T-helper 1 cell treated with Interleukin-12 subunit alpha and Interleukin-12 subunit beta and Interleukin-4 antibody, amounts not matched to agents 30 ng/mL and 1 ng/mL, for 36 hours (primary cell): Measurements from ENCODE around the gene GMNN. TPM values are rescaled to one million over a fixed set of nuclear protein-coding genes. Genes with fewer than 3 reads are reported as not detected.

Experiments
- total RNA-seq: library from RNA; stranded (reverse); gene quantifications from 2 replicates; pipeline ENCODE4 v1.2.3, GENCODE V29; 2022

Gene GMNN
- total RNA-seq, 1 donor from 2014 or later = 61.1 TPM

Other genes with a start within 250 kb of the GMNN start
- not detected in 2 replicates for gene KIAA0319, start 128.7 kb upstream of the GMNN start, total RNA-seq
- 47.0 and 49.3 TPM in 2 replicates for gene TDP2, start 108.0 kb upstream of the GMNN start, total RNA-seq
- 20.4 and 21.0 TPM in 2 replicates for gene ACOT13, start 107.9 kb upstream of the GMNN start, total RNA-seq
- gene C6orf62, start 55.8 kb upstream of the GMNN start, total RNA-seq = 118 and 123 TPM in 2 replicates
- gene ARMH2, start 24.0 kb downstream of the GMNN start, total RNA-seq = 0.78 and 1.6 TPM in 2 replicates
- gene RIPOR2, start 161.0 kb downstream of the GMNN start, total RNA-seq = 214 and 216 TPM in 2 replicates